OCI-LY3 (cell line): ENCODE measurements around the gene MRPL40.

ENCODE experiments used
- EZH2phosphoT487 ChIP-seq: fragments of 200-600 bp; shearing (Covaris generic); IDR thresholded peaks from 2 replicates; pipeline ENCODE4 v1.6.1; 2018; ENCODE audit warnings: antibody characterized with exemption, mixed run types, low read depth
- TF ChIP-seq, protein P1 (sequence below): fragments of 200-600, 300-600 bp; sonication (generic); IDR thresholded peaks from 2 replicates; pipeline ENCODE4 v1.5.1; 2014; ENCODE audit warnings: antibody characterized with exemption, low read length, low read depth

DNA sequence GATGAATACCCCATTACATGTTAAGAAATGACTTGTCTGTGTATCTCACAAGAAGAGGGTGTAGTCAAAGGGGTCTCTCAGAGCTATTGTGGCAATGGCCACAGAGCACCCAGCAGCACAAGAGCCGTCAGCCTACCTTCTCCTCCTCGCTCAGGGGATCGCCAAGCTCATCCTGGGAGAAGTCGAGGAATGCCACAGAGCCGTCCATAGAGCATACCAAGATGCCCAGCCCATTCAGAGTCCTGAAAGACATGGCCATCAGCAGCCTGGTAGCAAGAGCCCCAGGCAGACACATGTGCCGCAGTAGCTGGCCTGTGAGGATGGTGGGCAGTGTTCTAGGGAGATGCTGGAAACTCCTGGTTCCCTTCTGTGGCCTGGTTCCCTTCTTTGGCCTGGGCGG is 44.8 kb upstream of the MRPL40 start:
- TF ChIP-seq, protein P1, sequence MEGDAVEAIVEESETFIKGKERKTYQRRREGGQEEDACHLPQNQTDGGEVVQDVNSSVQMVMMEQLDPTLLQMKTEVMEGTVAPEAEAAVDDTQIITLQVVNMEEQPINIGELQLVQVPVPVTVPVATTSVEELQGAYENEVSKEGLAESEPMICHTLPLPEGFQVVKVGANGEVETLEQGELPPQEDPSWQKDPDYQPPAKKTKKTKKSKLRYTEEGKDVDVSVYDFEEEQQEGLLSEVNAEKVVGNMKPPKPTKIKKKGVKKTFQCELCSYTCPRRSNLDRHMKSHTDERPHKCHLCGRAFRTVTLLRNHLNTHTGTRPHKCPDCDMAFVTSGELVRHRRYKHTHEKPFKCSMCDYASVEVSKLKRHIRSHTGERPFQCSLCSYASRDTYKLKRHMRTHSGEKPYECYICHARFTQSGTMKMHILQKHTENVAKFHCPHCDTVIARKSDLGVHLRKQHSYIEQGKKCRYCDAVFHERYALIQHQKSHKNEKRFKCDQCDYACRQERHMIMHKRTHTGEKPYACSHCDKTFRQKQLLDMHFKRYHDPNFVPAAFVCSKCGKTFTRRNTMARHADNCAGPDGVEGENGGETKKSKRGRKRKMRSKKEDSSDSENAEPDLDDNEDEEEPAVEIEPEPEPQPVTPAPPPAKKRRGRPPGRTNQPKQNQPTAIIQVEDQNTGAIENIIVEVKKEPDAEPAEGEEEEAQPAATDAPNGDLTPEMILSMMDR = no peak
- no peak for TF ChIP-seq EZH2phosphoT487
